A204.1 (cell line): ENCODE data around the gene SH2D1A.
"Not testable (repeated sequence)": the region's sequence is repeated elsewhere in the genome, so short reads cannot be mapped to it uniquely, and the experiment has no call there.

ENCODE experiments used
- FAIRE-seq: peaks from 2 replicates; lab custom pipeline; 2012; peaks lifted over from hg19 to GRCh38; lab: Jason Lieb, UNC

The SH2D1A gene

GRCh38 chrX:124346117-124346876, at the start of gene SH2D1A:
TSS of gene SH2D1A (plus strand) at chrX:124346563. CDS start at chrX:124346643, 80 bp downstream.
- no peak for FAIRE-seq

GRCh38 chrX:124299323-124299722, 47.0 kb upstream of the SH2D1A start:
- FAIRE-seq: not testable (repeated sequence)

GRCh38 chrX:124300405-124300804, 46.0 kb upstream of the SH2D1A start:
- FAIRE-seq: no peak

- no peak for FAIRE-seq
Measured at GRCh38 chrX:124307253-124307907, 39.0 kb upstream of the SH2D1A start.

GRCh38 chrX:124325732-124326131, 20.6 kb upstream of the SH2D1A start:
- FAIRE-seq: no peak

GRCh38 chrX:124328765-124329164, 17.6 kb upstream of the SH2D1A start:
- no peak for FAIRE-seq

- no peak for FAIRE-seq
Measured at GRCh38 chrX:124332481-124333424, 13.6 kb upstream of the SH2D1A start, which contains the start of gene TEX13D. TSS of gene TEX13D (plus strand) at chrX:124332660. CDS start at chrX:124332918, 258 bp downstream.

GRCh38 chrX:124333862-124334261, 12.5 kb upstream of the SH2D1A start:
- FAIRE-seq: no peak

GRCh38 chrX:124334555-124334954, 11.8 kb upstream of the SH2D1A start:
- FAIRE-seq: not testable (repeated sequence)

- no peak for FAIRE-seq
Measured at GRCh38 chrX:124335598-124335997, 10.8 kb upstream of the SH2D1A start.

- FAIRE-seq: no peak
Measured at GRCh38 chrX:124337916-124338315, 8.4 kb upstream of the SH2D1A start.

- FAIRE-seq: no peak
Measured at GRCh38 chrX:124338733-124339514, 7.4 kb upstream of the SH2D1A start.

- FAIRE-seq: no peak
Measured at GRCh38 chrX:124341396-124342132, 4.8 kb upstream of the SH2D1A start.

GRCh38 chrX:124342174-124342867, 4.0 kb upstream of the SH2D1A start:
- FAIRE-seq: no peak

- FAIRE-seq: no peak
Measured at GRCh38 chrX:124343016-124343415, 3.3 kb upstream of the SH2D1A start.

- FAIRE-seq: no peak
Measured at GRCh38 chrX:124344246-124344645, 2.1 kb upstream of the SH2D1A start.

- FAIRE-seq: no peak
Measured at GRCh38 chrX:124346877-124347241, 496 bp downstream of the SH2D1A start.

- no peak for FAIRE-seq
Measured at GRCh38 chrX:124347242-124347641, 879 bp downstream of the SH2D1A start.

GRCh38 chrX:124348182-124348581, 1.8 kb downstream of the SH2D1A start:
- FAIRE-seq: no peak

GRCh38 chrX:124348885-124349453, 2.6 kb downstream of the SH2D1A start:
- no peak for FAIRE-seq
